Measurements from ENCODE around the gene TRIM54.
"Not testable (repeated sequence)": the region's sequence is repeated elsewhere in the genome, so short reads cannot be mapped to it uniquely, and the experiment has no call there.

Gene TRIM54

GRCh38 chr2:27313882-27314645, 31.8 kb downstream of the TRIM54 start:
- DNase-seq (ENCODE audit: low spot score) = no peak

DNA sequence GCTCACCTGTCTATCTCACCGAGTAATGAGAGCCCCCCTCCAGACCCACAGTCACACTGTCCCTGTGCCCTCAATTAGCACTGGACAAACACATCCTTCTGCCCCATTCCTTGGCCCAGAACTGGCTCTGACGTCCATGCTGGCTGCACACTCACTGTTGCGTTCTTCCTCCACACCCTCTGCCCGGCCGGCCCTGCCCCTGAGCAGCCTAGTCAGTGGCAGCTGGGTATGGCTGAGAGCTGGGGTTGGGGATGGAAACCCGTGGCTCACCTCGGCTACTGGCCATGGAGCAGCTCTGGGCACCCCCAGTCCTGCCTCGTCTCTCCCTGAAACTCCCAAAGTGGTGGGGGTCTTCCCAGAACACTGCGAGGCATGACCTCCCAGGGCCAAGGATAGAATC, 32.5 kb downstream of the TRIM54 start:
- DNase-seq (ENCODE audit: low spot score) = no peak

DNA sequence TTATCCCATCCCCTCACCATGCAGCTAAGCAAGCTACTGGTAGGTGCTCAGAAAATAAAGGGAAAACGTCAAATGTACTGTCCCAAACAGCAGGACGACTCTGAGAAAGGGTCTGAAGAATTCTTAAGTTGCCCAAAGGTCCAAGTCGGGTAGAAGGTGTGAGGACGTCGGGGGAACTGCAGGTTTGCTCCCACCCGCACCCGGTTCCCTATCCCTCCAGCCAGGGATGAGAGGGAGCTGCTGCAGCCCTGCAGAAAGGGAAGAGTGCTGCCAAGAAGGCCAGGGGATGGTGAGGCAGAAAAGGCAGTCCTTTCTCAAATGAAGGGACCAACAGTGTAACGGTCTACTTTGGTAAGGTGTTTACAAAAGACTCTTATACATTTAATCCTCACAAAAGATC, 32.9 kb downstream of the TRIM54 start:
- DNase-seq (ENCODE audit: low spot score) = no peak

DNA sequence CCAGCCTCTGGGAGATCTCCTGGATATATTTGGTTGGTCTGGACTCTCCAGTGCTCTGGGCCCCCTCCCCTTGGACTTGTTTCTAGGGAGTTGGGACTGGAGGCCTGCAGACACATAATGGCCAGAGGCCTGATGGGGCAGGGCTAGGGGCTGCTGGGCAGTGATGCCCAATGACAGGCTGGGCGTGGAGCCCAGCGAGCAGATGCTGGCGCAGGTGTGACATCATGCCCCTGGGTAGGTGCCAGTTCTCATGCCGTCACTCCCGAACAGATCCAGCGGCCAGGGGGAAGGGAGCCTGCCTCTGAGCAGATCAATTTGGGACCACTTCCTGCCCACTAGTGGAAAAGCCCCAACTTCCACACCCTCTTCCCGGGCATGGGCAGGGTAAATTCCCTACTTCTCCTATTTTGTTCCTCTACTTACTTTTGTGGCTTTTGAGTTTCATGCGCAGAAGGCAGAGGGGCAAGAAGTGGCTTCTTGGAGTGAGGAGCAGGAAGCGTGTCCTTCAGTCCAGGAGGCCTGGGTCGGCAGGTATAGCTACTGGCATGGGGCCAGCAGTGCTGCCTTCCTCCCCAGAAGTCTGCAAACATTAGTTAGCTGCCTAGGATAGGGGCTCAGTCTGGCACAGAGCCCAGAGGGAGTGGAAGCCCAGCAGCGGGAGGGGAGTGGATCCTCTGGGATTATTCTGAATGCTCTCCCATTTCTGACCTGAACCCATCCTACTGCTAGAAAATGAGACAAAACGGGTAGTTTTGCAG, 34.6 kb downstream of the TRIM54 start:
- DNase-seq (ENCODE audit: low spot score) = no peak

- not testable (repeated sequence) for DNase-seq (ENCODE audit: low spot score)
Observed at GRCh38 chr2:27319839-27320238, 37.6 kb downstream of the TRIM54 start.

GRCh38 chr2:27320958-27321543, 38.8 kb downstream of the TRIM54 start:
- DNase-seq (ENCODE audit: low spot score) = peak; percentile 74

- no peak for DNase-seq (ENCODE audit: low spot score)
Observed at GRCh38 chr2:27322301-27322765, 40.1 kb downstream of the TRIM54 start.

- DNase-seq (ENCODE audit: low spot score) = peak; percentile 93
Observed at GRCh38 chr2:27322766-27323595, 40.8 kb downstream of the TRIM54 start, which contains the start of gene MPV17. MPV17 (minus strand) TSS chr2:27323097; CDS start chr2:27322517, 580 bp downstream.

DNA sequence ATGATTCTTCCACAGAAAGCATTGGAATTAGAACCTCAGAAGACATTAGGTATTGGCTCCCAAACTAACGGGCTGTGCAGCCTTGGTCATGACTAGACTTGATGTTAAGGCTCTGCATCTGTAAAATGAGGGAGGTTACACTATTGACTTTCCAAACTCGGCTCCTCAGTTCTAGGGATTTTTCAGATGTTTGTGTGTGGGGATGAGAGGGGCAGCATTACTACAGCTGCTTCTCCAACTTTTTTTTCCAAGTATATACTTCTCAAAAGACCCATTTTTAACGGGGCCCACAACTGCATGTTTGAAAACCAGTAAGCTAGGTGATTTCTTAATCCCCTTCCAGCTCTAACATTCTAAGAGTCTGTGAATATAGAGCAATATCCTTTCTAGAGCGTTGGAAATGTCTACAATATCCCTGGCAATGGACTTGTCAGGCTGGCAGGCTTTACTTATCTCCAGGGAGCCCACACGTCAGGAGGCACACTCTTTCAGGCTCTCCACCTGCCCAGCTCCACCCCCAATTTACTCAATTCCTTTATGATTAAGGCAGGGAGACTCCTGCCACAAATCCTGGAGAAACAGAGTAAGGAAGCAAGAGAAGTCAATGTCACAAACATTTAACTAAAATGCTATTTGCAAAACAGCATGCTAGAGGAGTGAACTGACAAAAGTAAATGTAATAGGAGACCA, 41.5 kb downstream of the TRIM54 start:
- no peak for DNase-seq (ENCODE audit: low spot score)

DNA sequence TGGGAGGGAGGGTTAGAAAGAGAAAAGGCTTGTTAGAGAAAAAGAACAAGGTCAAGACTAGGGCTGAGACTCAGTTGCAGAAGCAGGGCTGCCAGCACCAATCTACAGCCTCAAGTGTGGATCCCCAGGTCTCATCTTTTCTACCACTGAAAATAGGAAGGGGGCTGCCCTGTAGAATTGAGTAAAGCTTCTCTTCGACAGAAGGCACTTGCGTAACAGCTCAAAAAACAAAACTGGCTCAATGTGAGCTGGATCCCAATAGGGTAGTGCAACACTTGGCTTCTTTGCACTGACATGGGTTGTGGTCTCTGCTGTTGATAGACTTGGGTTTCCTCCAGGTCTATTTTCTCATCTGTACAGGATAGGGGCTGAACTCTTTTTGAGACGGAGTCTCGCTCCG, 42.5 kb downstream of the TRIM54 start:
- no peak for DNase-seq (ENCODE audit: low spot score)

DNA sequence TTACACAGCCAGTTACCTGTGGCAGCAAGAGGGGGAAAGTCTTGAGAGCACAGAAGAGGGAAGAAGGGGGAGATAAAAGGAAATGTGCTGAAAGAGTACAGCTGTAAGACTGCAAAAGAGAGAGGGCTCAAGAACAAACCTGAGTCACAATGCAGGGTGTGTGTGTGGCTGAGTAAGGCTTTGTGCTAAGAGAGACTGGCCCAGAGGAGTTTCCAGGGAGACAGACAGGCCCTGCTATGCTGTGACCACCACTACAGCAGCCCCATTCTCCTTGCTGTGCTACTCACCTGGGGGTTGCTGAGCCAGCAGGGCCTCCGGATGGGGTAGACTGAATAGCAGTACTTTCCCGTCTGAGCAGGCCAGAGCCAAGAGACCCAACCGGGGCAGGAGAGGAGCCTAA, 53.1 kb downstream of the TRIM54 start:
- DNase-seq (ENCODE audit: low spot score) = no peak

- DNase-seq (ENCODE audit: low spot score) = no peak
Observed at GRCh38 chr2:27336173-27336572, 53.9 kb downstream of the TRIM54 start.

DNA sequence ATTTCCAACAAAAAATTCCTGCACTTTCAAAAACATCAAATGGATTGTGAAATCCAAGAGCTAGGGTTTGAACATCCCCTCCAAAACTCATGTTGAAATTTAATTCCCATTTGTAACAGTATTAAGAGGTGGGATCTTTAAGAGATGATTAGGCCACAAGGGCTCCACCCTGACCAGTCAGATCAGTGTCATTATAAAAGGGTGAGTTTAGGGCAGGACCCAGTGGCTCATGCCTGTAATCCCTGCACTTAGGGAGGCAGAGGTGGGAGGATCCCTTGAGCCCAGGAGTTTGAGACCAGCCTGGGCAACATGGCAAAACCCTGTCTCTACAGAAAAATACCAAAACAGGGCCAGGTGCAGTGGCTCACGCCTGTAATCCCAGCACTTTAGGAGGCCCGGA, 65.4 kb downstream of the TRIM54 start:
- DNase-seq (ENCODE audit: low spot score) = no peak

GRCh38 chr2:27350106-27350693, 68.0 kb downstream of the TRIM54 start:
- DNase-seq (ENCODE audit: low spot score) = no peak

GRCh38 chr2:27351802-27352598, 69.8 kb downstream of the TRIM54 start:
- no peak for DNase-seq (ENCODE audit: low spot score)

DNA sequence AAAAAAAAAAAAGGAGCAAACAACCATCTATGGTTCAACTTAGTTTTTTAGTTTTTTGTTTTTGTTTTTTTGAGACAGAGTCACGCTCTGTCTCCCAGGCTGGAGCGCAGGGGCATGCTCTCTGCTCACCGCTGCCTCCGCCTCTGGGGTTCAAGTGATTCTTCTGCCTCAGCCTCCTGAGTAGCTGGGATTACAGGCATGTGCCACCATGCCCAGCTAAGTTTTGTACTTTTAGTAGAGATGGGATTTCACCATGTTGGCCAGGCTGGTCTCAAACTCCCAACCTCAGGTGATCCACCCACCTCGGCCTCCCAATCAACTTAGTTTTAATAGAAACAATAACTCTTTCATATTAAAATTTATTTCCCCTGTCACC, 71.1 kb downstream of the TRIM54 start:
- not testable (repeated sequence) for DNase-seq (ENCODE audit: low spot score)

GRCh38 chr2:27353762-27354596, 71.8 kb downstream of the TRIM54 start:
- DNase-seq (ENCODE audit: low spot score) = no peak

DNA sequence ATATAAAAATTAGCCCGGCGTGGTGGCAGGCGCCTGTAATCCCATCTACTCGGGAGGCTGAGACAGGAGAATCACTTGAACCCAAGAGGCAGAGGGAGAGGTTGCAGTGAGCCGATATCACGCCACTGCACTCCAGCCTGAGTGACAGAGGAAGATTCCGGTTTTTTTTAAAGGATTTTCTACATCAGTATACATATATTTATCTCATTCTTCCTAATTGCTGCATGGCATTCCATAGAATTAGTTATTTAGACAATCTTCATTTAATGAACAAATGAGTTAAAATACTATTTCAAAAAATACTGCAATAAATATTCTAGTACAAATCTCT, 72.3 kb downstream of the TRIM54 start:
- no peak for DNase-seq (ENCODE audit: low spot score)

- peak; percentile 41 for DNase-seq (ENCODE audit: low spot score)
Observed at GRCh38 chr2:27356056-27356381, 73.8 kb downstream of the TRIM54 start.

Data from HuH-7 (cell line).